ENCODE results near the gene SLC18A2.

- TF ChIP-seq CTCF (IDR thresholded peaks at IDR 0.05): no peak
- no peak for TF ChIP-seq POLR2A (IDR thresholded peaks at IDR 0.05)
These were observed 22.3 kb upstream of the SLC18A2 start for GRCh38 chr10:117218654-117219053.

All from Peyer's patch (tissue), 4 donors.